Activated effector memory CD4-positive, alpha-beta T cell treated with anti-CD3 and anti-CD28 coated beads, Interleukin-2, amount 50 U/mL, for 16 hours (primary cell): ENCODE measurements around the gene TSC2.
"Not testable (repeated sequence)": the region's sequence is repeated elsewhere in the genome, so short reads cannot be mapped to it uniquely, and the experiment has no call there.

ENCODE experiments used
- DNase-seq: peaks from one replicate; pipeline ENCODE4 v3.0.0-alpha.2; 2020

TSC2 gene

GRCh38 chr16:2032285-2033056, 15.3 kb upstream of the TSC2 start:
- no peak for DNase-seq

- no peak for DNase-seq
Observed at GRCh38 chr16:2033057-2033908, 14.5 kb upstream of the TSC2 start.

DNA sequence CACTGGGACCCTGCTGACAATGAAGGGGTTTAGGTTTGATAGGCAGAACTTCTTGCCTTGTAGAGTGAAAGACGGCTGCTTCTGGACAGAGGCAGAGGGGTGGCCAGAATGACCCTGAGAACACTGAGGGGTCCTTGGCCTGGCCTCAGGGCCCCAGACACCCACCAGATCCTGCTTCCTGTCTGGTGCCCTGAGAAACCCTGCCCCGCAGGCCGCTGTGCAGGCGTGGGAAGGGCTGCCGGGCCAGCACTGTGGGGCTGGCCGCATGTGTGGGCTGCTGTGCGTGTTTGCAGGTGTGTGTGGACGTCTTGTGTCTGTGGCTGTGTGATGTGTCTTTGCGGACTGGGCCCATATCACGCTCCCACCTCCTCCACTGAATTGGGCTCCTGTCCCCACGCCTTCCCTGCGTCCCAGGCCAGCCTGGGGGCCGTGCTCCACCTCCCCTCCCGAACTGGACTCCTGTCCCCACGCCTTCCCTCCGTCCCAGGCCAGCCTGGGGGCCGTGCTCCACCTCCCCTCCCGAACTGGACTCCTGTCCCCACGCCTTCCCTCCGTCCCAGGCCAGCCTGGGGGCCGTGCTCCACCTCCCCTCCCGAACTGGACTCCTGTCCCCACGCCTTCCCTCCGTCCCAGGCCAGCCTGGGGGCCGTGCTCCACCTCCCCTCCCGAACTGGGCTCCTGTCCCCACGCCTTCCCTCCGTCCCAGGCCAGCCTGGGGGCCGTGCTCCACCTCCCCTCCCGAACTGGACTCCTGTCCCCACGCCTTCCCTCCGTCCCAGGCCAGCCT, 13.7 kb upstream of the TSC2 start:
- DNase-seq, result not testable (repeated sequence)

DNA sequence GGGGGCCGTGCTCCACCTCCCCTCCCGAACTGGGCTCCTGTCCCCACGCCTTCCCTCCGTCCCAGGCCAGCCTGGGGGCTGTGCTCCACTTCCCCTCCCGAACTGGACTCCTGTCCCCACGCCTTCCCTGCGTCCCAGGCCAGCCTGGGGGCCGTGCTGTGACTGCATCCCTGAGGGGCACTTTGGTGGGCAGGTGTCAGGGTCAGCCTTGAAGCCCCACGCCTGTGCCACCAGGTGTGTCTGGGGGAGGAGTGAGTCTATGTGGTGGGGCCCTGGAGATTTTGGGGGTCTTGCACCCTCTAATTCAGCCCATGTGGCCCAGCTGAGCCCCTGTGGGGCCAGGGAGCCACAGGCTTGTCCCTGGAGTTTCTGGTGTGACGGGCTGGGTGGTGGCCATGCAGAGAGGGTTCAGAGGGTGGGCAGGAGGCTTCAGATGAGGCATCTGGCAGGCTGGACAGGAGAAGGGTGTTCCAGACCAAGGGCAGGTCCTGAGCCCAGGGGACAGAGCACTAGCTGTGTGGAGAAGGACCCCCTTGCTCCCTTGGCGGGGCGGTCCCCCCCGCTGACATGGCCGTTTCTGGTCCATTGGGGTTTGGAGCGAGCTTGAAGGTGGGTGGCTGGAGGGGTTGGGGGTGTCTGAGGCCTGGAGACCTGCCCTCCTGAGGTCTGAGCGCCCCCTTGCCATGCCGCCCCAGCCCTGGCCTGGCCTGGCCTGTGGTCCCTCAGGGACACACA, 12.9 kb upstream of the TSC2 start:
- no peak for DNase-seq

DNA sequence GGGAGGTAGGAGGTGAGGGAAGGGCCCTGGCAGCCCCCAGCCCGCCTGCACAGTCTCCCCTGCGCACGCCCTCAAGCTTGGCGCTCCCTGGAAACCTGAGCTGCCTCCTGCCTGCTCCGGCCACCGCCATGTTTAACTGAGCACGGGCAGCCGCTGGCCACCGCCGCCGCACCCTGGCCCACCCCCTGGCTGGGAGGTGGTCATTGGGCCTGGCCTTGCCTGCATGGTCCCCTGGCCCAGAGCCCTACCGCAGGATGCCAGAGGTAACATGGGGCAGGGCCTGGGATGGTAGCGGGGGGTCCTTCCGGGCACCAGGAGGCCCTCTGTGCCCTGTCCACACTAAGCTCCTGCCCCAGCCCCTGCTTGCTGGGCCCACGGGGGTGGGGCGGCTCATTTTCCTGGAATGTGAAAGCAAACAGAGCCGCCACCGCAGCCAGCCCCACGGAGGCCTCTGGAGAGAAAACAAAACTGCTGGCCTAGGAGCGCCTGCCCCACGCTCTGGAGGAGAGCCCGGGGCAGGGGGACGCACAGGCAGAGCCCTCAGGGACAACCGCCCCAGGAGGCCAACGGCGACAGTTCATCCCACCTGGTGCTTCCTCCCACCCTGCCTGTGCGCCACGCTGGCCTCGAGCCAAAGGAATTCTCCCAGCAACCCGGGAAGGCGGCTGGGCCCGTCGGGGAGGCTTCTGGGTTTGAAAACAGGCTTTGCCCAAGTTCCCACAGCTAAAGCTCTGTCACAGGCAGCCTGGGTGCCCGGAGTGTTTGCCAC, 12.2 kb upstream of the TSC2 start:
- DNase-seq, result no peak

DNA sequence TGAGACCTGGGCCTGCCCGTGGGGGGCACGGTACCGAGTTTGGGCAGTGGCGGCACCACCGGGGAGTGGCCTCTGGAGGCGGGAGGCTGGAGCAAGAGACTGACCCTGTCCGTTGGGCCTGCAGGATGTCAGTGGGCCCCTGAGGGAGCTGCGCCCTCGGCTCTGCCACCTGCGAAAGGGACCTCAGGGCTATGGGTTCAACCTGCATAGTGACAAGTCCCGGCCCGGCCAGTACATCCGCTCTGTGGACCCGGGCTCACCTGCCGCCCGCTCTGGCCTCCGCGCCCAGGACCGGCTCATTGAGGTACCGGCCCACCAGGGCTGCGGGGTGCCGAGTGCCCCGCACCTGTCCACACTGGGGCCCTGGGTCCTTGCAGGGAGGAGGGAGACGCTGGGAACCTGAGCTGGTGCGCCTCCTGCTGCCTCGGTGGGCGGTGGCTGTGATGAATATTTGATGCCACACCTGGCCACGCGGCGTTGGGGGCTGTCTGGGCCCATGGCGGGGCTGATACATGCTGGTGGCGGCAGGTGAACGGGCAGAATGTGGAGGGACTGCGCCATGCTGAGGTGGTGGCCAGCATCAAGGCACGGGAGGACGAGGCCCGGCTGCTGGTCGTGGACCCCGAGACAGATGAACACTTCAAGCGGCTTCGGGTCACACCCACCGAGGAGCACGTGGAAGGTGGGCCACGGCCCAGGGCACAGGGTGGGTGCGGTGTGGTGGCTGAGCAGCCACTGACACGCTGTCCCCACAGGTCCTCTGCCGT, 11.4 kb upstream of the TSC2 start:
- no peak for DNase-seq

DNA sequence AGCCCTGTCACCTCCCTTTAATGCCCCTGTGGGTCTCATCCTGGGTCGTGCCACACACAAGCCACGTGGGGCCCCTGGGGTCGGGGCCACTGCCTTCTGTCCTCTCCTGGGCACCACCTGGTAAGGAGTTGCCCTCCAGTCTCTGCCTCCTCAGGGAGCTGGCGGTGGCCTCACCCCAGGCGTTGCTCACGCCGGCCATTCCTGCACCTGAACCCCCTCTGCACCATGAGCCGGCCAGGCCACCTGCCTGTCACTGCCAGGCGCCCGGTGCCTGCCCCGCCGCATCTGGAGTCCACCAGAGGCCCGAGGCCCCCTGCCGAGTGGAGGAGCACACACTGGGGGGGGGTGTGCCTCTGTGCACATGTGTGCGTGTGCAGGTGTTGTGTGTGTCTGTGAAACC, 10.7 kb upstream of the TSC2 start:
- no peak for DNase-seq

GRCh38 chr16:2037647-2038381, 10.0 kb upstream of the TSC2 start:
- no peak for DNase-seq

GRCh38 chr16:2038382-2039231, 9.2 kb upstream of the TSC2 start:
- DNase-seq, result no peak

DNA sequence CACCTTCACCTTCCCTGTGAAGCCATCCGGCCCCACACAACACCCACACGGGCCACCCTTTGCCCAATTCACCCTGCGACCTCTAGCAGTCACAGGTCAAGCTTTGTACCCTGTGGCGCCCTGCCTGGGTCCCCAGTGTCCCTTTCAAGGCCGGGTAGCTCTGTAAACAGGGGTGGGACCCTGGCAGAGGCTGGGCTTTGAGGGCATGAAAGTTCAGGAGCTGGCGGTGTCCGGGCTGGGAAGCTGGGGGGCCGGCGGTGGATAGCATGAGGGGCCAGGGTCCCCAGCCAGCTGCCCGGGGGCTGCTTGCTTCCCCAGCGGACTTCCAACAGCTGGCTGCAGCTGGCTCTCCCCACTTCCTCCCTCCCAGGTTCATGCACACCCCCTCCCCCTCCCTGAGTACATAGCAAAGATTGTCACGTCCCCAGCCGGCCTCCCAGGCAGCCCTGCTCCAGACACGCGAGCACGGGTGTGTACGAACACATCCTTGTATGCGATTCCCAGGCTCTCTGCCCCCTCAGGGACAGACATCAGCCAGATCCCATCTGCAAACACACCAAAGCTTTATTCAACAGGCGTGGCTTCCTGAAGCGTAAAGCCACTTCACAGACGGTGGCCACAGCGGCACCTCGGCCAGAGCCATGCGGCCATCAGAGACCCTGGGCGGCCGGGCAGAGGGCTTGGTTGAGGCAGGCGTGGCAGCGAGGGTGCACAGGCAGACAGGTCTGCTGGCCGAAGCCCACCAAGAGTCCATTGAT, 8.3 kb upstream of the TSC2 start:
- DNase-seq, result no peak

DNA sequence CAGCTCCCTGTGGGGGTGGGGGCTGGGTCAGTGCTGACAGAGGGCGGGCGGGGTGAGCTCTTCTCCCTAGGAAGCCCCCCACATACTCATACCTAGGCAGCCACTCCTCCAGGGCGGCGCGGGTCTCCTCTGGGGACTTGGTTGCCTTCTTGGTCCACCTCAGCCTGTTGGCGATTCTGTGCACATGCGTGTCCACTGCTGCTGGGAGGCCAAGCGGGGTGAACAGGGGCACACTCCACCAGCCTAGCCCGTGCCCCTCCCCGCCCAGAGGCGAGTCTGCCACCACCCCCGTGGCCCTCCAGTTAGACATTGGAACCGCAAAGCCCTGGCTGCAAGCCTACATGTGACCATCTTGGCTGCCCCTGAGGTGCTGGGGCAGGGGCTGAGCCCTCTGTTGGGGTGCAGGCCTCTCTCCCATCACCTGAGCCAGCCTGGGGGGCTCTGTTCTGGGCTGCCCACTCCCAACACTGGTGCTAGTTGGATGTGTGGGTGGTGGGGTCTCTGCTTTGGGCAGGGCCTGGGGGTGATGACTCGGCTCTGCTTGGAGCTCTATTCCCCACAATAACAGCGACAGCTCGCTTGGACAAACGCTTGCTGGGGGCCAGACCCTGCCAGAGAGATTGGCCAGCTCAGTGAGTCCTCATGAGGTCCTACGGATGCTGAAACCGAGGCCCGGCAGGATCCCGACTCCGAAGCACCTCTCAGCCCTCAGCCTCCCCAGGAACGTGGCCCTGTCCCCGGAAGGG, 7.6 kb upstream of the TSC2 start:
- no peak for DNase-seq

GRCh38 chr16:2040787-2041522, 6.8 kb upstream of the TSC2 start:
- no peak for DNase-seq

DNA sequence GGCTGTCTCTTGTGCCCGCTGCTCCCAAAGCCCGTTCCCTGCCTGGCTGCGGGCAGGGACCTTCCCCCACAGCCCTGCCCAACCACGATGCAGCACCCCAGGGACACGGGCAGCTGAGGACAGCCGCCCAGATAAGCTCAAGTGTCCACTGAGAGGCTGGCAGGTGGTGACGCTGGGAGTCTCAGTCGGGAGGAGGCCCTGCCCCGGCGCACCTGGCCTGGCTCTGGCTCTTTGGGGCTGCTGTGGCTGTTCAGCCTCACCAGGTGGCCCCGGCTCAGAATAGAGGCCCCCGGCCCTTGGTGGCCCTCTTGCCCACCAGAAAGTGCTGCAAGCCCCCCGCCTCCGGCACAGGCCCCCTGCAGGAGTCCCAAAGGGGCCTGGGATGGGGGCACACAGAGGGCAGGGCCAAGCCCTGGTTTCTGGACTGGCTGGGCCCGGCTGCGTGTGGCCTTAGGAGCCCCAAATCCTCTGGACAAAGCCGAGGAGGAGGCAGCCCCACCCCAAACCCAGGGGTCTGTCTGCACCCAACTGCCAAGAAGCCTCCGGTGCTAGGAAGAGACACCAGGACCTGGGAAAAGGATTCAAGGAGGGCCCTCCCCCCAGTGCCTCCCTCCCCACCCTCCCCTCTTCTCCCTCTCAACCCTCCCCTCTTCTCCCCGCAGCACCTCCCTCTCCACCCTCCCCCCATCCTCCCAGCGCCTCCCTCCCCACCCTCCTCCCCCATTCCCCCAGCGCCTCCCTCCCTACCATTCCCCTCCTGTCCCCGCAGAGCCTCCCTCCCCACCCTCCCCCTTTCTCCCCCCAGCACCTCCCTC, 5.4 kb upstream of the TSC2 start:
- no peak for DNase-seq

GRCh38 chr16:2042986-2043666, 4.7 kb upstream of the TSC2 start:
- DNase-seq, result no peak

DNA sequence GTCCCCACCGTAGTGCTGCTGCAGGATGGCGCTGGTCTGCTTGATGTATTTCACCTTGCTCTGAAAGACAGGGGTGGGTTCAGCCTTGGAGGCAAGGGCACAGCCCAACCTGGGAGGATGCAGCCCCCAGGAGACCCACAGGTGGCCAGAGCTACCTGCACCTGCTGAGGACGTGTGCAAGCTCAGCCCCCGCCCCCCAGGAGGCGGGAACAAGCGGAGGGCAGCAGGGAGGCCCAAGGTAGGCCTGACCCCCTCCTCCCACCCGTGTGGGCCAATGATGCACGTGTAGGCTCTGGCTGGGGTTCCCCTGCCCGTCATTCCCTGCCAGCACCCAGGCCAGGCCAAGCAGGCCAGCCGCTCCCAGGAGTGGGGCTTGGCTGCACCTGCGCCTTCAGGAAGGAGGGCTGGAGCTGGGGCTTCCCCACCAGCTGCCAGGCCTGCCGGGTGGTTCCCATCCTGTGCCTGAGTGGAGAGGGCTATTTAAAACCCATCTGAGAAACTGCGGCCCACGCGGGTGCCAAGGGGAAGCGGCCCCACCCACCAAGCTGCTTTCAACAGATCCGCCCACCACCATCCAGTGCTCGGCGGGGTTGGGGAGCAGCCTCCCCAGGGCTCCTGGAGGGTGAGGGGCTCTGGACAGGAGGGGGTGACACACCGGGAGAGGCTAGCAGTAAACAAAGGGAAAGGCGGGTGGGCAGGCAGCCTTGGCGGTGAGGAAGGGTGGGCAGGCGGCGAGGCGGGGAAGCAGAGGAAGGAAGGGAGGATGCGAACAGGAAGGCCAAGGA, 3.9 kb upstream of the TSC2 start:
- no peak for DNase-seq
